Activated CD8-positive, alpha-beta memory T cell treated with anti-CD3 and anti-CD28 coated beads, Interleukin-2, amount 50 U/mL, for 1 hour (primary cell): ENCODE data around the gene TAF6.

Experiments
- DNase-seq: peaks from one replicate; pipeline ENCODE4 v3.0.0-alpha.2; 2020; ENCODE audit errors: extremely low read depth

TAF6 gene

GRCh38 chr7:100119072-100119969 lies at the start of gene TAF6, which contains the start of gene CNPY4:
Gene TAF6 (minus strand): TSS chr7:100119358. CDS start chr7:100114209, 5,149 bp downstream.
Gene CNPY4 (plus strand): TSS chr7:100119634. CDS start chr7:100119745, 111 bp downstream.
- peak; percentile 95 for DNase-seq

- DNase-seq = no peak
Observed at GRCh38 chr7:100167912-100168323, 48.8 kb upstream of the TAF6 start.

GRCh38 chr7:100166970-100167911 lies 48.1 kb upstream of the TAF6 start:
- no peak for DNase-seq

DNA sequence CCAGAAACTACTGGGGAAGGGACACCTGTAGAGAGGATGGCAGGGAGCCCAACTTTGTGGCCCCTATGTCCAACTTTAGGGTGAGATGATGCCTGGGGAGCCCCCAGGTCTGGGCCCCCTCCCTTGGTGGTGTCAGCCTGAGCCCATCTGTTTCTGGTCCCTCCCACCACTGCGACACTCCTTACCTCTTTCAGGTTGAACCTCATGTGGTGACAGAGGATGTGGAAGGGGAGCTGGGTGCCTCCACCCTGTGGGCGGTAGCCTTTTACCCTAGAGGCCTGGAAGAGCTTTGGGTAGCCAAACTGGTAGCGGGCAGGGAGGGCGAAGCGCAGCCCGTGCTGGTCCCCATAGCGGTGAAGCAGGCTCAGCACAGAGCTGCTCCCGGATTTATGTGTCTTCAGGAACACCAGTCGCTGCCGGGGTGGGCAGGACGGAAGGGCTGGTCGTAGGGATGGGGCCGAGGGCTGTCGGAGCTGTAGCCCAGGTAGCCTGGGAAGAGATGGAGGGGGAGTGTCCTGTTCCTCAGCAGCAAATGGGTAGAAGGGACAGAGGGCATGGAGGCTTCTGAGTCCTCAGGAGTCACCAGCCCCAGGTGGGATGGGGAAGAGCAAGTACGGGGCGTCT lies 47.3 kb upstream of the TAF6 start:
- DNase-seq = no peak

DNA sequence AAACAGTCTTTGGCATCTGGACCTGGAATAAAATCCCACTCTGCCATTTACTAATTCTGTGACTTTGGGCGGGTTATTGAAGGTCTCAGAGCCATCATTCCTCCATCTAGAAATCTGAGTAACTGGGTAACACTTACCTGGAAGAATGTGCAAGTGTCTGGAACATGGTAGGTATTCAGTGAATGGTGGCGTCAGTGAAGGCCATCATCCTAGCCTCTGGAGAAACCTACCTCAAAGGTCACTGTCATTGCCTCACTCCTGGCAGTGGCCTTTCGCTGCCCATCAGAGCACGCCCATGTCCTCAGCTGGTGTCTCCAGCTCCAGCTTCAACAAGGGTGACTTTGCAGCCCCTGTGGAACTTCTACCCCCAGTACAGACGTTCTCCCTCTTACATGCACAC lies 44.7 kb upstream of the TAF6 start:
- DNase-seq = no peak

- DNase-seq = no peak
Observed at GRCh38 chr7:100163006-100163531, 43.9 kb upstream of the TAF6 start.

DNA sequence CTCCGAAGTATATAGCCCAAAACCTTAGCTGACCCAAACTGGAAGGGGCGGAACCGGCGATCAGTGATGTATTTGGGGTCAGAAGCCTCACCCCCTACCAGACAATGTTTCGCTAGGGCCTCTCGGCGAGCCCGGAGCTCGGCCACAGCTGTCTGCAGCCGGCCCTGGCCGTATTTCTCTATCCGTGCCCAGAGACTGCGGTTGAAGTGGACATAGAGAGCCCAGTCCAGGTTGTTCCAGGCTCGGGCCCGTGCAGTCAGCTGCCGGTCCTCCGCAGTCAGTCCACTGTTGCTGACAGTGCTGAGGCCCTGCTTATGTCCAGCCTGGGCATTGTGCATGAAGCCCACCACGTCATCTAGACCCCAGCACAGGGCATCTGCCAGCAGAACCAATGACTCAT lies 40.9 kb upstream of the TAF6 start:
- no peak for DNase-seq

DNA sequence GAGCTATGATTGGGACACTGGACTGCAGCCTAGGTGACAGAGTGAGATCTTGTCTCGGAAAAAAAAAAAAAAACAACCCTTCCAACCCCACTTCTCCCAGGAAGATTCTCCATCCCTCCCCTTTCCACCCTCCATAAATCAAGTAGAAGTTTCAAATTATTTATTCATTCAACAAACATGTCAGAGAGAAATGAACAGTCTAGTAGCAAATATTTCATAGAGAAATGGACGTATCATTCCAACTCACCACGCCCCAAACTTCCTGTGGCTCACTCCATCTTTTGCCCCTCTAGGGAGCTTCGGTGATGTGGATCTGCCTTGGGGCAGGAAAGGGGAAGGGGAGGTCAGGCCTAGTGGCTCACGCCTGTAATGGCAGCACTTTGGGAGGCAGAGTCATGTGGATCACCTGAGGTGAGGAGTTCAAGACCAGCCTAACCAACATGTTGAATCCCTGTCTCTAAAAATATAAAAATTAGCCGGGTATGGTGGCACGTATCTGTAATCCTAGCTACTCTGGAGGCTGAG lies 40.0 kb upstream of the TAF6 start:
- DNase-seq = no peak

GRCh38 chr7:100158229-100159098 lies 39.3 kb upstream of the TAF6 start, which contains the start of gene TRAPPC14:
Gene TRAPPC14 (minus strand): TSS chr7:100158723. CDS start chr7:100158499, 224 bp downstream.
- peak; percentile 64 for DNase-seq

DNA sequence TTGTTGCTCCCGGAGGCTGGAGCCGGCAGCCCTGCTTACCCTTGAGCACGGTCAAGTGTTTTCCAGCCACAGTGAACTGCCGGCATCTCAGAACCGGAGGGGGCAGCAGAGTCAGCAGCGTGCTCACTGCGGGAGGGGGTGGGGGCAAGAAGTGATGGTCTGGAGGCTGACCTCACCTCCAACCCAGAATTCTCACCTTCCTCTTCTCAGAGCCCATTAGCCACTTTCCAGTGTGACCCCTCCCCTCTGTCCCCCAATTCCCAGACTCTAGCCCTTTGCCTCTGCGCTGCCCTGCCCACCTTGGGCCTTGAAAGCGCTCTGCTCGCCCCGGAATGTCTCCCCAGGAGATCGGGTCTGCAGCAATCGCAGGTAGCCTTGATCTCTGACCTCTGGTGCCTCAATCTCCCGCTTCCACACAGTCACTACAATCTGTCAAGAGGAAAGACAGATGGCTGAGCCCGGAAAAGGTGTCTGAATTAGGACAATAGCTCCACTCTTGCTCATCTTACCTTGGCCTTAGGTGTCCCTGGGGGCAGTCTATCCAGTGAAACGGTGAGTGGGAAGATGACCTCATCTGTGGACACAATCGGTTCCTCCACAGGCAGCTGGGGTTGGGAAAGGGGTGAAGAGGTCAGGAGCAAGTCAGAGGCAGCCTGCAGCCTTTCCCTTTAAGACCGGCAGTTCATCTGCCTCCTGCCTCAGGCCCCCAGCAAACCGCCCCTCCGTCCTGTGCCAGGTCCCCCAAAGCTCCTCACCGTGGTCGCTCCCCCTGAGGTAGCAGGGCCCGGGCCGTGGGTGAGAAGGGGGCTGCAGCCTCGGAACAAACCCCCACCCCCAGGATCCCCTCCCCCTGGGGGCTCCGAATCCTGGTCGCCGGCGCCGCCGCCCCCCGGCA lies 38.4 kb upstream of the TAF6 start:
- no peak for DNase-seq

DNA sequence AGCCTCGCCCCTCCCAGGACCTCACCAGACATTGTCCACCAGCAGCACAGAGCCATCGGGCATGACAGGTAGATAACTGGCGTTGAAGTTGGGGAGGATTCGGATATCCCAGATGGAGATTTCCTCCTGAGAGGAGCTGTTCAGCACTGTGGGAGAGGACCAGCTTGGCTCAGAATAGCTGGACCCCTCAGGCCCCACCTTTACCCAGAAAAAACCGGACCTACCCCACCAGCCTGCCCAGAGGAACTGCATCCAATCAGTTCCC lies 37.8 kb upstream of the TAF6 start:
- DNase-seq = no peak

- DNase-seq = no peak
Observed at GRCh38 chr7:100156331-100157068, 37.3 kb upstream of the TAF6 start.

GRCh38 chr7:100155553-100156317 lies 36.6 kb upstream of the TAF6 start:
- DNase-seq = no peak

GRCh38 chr7:100154651-100155491 lies 35.7 kb upstream of the TAF6 start:
- DNase-seq = no peak

DNA sequence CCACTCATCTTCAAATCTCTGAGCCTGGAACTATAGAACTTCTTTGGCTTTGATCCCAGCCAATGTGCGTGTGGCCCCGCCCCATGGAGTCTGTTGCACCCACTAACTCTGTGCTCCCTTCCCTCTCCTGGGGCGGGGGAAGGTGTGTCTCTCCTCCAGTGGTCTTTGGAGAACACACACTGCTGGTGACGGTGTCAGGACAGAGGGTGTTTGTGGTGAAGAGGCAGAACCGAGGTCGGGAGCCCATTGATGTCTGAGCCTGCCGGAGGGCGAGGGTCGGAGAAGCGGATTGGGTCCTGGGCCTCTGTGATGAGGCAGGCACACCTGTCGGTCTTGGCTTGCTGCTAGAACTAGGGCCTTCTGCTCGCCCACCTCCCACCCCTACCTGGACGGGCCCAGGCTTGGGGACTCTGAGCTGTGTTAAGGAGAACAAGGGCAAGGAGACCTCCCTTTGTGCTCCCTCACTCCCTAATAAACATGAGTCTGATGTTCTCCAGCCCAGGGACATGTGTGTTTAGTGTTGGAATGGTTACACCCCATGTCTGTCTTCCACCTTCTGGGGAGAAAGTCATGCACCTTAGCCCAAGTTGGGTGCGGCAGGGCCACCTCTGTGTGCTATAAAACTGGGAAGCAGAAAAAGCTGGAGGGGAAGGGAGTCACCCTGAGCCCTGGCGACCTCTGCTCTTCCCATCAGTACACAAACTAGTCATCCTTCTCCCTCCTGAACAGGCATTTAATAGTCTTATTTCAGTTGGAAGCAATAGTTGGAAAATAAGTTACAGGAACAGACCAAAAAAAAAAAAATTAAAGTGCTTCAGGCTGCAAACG lies 34.8 kb upstream of the TAF6 start:
- no peak for DNase-seq

GRCh38 chr7:100152937-100153666 lies 33.9 kb upstream of the TAF6 start:
- DNase-seq = no peak
